SK-N-SH treated with all-trans-retinoic acid at 6 μM for 48 hours (cell line): Measurements from ENCODE around the gene SERPINA3.

ENCODE experiments used
- ARNTL ChIP-seq: fragments of 450-650 bp; formaldehyde crosslinking; IDR thresholded peaks from 2 replicates; pipeline ENCODE4 v1.5.0; 2020; ENCODE audit warnings: low read depth, mild to moderate bottlenecking, moderate library complexity, borderline replicate concordance
- GLIS3 ChIP-seq: fragments of 250-450 bp; sonication (Bioruptor Pico); IDR thresholded peaks from 2 replicates; pipeline ENCODE4 v1.5.0; 2020; ENCODE audit warnings: mild to moderate bottlenecking, moderate library complexity
- TCF4 ChIP-seq: fragments of 250-450 bp; sonication (Bioruptor Pico); IDR thresholded peaks from 2 replicates; pipeline ENCODE4 v1.8.0; 2021; ENCODE audit warnings: mild to moderate bottlenecking, moderate library complexity, borderline replicate concordance
- ZC3H10 ChIP-seq: fragments of 250-450 bp; sonication (Bioruptor Pico); IDR thresholded peaks from 2 replicates; pipeline ENCODE4 v1.5.1; 2021; ENCODE audit warnings: mild to moderate bottlenecking, moderate library complexity
- ZFP30 ChIP-seq: fragments of 450-650 bp; formaldehyde crosslinking; IDR thresholded peaks from 2 replicates; pipeline ENCODE4 v1.5.0; 2022; ENCODE audit warnings: mild to moderate bottlenecking, moderate library complexity
- TF ChIP-seq, protein P1 (sequence below): fragments of 250-450 bp; sonication (Bioruptor Pico); IDR thresholded peaks from 2 replicates; pipeline ENCODE4 v1.8.0; 2020; ENCODE audit warnings: mild to moderate bottlenecking, moderate library complexity, borderline replicate concordance
- TF ChIP-seq, protein P2 (sequence below): fragments of 250-450 bp; sonication (Bioruptor Pico); IDR thresholded peaks from 2 replicates; pipeline ENCODE4 v1.5.0; 2020; ENCODE audit warnings: mild to moderate bottlenecking, moderate library complexity
- TF ChIP-seq, protein P3 (sequence below): fragments of 250-450 bp; sonication (Bioruptor Pico); IDR thresholded peaks from 2 replicates; pipeline ENCODE4 v1.8.0; 2021; ENCODE audit warnings: low read depth, mild to moderate bottlenecking, moderate library complexity, borderline replicate concordance

DNA sequence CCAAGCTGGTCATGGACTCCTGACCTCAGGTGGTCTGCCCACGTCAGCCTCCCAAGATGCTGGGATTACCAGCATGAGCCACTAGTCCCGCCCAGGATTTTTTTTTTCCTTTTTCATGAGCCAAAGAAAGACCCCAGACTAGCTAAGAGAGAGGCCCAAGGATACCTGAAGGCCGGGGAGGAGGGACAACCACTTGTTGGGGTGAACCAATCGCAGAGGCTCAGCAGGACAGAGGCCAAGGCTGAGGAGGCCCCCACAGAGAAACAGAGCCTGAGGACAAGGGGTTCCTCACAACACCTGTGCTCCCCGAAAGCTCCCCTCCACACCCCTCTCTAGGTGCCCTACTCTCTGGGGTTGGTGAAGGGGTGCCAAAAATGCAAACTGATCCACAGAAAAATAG is 1.0 kb upstream of the SERPINA3 start:
- TF ChIP-seq ARNTL (CRISPR knock-in tag) (no peak), TCF4 (CRISPR knock-in tag) (no peak), ZFP30 (CRISPR knock-in tag) (no peak), ZC3H10 (CRISPR knock-in tag) (no peak), GLIS3 (CRISPR knock-in tag) (no peak)
- TF ChIP-seq, protein P1, sequence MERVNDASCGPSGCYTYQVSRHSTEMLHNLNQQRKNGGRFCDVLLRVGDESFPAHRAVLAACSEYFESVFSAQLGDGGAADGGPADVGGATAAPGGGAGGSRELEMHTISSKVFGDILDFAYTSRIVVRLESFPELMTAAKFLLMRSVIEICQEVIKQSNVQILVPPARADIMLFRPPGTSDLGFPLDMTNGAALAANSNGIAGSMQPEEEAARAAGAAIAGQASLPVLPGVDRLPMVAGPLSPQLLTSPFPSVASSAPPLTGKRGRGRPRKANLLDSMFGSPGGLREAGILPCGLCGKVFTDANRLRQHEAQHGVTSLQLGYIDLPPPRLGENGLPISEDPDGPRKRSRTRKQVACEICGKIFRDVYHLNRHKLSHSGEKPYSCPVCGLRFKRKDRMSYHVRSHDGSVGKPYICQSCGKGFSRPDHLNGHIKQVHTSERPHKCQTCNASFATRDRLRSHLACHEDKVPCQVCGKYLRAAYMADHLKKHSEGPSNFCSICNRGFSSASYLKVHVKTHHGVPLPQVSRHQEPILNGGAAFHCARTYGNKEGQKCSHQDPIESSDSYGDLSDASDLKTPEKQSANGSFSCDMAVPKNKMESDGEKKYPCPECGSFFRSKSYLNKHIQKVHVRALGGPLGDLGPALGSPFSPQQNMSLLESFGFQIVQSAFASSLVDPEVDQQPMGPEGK (CRISPR knock-in tag): no peak
- TF ChIP-seq, protein P2, sequence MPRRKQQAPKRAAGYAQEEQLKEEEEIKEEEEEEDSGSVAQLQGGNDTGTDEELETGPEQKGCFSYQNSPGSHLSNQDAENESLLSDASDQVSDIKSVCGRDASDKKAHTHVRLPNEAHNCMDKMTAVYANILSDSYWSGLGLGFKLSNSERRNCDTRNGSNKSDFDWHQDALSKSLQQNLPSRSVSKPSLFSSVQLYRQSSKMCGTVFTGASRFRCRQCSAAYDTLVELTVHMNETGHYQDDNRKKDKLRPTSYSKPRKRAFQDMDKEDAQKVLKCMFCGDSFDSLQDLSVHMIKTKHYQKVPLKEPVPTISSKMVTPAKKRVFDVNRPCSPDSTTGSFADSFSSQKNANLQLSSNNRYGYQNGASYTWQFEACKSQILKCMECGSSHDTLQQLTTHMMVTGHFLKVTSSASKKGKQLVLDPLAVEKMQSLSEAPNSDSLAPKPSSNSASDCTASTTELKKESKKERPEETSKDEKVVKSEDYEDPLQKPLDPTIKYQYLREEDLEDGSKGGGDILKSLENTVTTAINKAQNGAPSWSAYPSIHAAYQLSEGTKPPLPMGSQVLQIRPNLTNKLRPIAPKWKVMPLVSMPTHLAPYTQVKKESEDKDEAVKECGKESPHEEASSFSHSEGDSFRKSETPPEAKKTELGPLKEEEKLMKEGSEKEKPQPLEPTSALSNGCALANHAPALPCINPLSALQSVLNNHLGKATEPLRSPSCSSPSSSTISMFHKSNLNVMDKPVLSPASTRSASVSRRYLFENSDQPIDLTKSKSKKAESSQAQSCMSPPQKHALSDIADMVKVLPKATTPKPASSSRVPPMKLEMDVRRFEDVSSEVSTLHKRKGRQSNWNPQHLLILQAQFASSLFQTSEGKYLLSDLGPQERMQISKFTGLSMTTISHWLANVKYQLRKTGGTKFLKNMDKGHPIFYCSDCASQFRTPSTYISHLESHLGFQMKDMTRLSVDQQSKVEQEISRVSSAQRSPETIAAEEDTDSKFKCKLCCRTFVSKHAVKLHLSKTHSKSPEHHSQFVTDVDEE (CRISPR knock-in tag): no peak
- TF ChIP-seq, protein P3, sequence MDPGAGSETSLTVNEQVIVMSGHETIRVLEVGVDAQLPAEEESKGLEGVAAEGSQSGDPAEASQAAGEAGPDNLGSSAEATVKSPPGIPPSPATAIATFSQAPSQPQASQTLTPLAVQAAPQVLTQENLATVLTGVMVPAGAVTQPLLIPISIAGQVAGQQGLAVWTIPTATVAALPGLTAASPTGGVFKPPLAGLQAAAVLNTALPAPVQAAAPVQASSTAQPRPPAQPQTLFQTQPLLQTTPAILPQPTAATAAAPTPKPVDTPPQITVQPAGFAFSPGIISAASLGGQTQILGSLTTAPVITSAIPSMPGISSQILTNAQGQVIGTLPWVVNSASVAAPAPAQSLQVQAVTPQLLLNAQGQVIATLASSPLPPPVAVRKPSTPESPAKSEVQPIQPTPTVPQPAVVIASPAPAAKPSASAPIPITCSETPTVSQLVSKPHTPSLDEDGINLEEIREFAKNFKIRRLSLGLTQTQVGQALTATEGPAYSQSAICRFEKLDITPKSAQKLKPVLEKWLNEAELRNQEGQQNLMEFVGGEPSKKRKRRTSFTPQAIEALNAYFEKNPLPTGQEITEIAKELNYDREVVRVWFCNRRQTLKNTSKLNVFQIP (CRISPR knock-in tag): no peak
